Coronary artery (tissue), 2 donors: ENCODE measurements around the gene DENND5B.
"Not testable (repeated sequence)": the region's sequence is repeated elsewhere in the genome, so short reads cannot be mapped to it uniquely, and the experiment has no call there.

Source experiments
- DNase-seq: peaks from one replicate; pipeline ENCODE4 v3.0.0-alpha.2; 2017; ENCODE audit warnings: low spot score
- H3K27ac ChIP-seq, 2 donors: fragments of 200-600 bp; sonication (generic); one replicate each; pipeline ENCODE4 v1.5.1; 2016 to 2019
- H3K4me3 ChIP-seq: fragments of 200-600 bp; sonication (generic); 2 replicates; pipeline ENCODE4 v1.5.1; 2016; ENCODE audit warnings: mild to moderate bottlenecking, moderate library complexity
- CTCF ChIP-seq: fragments of 200-600 bp; sonication (generic); IDR thresholded peaks from one replicate; pipeline ENCODE4 v1.5.1; 2019; ENCODE audit warnings: antibody characterized with exemption

The DENND5B gene

GRCh38 chr12:31584782-31585181, 6.2 kb downstream of the DENND5B start:
- Histone ChIP-seq H3K27ac (no peak overlapping the region), H3K4me3 (no peak overlapping the region)
- no peak for TF ChIP-seq CTCF
- no peak for DNase-seq

DNA sequence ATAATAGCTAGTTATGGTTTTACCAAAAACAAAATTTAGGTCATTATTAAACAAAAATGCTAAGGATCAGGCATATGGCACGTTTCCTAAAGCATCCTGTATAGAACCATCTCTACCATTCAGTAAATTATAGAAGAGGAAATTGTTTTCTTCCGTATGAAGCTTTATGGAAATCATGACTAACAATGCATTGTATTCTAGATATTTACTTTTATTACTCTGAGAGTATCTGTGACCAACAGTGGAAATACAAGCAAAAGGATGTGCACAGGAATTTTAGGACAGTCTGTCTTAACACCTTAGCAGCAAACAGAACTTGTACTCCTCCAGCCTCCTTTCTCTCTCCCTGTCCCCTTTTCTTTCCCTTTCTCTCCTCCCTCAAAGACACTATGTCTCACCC, 7.1 kb downstream of the DENND5B start:
- TF ChIP-seq CTCF, result no peak
- H3K27ac ChIP-seq, result no peak overlapping the region
- DNase-seq, result no peak
- H3K4me3 ChIP-seq, result no peak overlapping the region

- no peak for DNase-seq
- no peak for TF ChIP-seq CTCF
- Histone ChIP-seq H3K27ac (no peak overlapping the region), H3K4me3 (no peak overlapping the region)
These were observed 8.8 kb downstream of the DENND5B start for GRCh38 chr12:31582155-31582554.

DNA sequence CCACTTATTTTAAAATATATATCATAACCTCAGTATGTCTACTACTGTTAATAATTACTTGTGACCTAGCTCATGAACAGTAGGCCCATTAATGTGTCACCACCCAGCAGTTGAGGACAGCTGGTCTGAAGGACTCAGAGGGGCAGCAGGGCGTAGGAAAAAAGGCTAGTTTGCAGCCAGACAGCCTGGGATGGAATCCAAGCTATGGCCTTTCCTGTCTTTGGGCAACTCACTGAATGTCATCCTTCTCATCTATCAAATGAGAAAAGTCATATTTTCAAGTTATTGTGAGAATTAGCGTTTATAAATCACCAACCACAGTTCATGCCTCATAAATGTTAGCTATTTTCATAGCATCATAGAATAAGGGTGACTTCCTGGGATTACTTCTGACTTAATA, 12.3 kb downstream of the DENND5B start:
- DNase-seq, result no peak
- no peak for TF ChIP-seq CTCF
- Histone ChIP-seq H3K4me3 (no peak overlapping the region), H3K27ac (no peak overlapping the region)

DNA sequence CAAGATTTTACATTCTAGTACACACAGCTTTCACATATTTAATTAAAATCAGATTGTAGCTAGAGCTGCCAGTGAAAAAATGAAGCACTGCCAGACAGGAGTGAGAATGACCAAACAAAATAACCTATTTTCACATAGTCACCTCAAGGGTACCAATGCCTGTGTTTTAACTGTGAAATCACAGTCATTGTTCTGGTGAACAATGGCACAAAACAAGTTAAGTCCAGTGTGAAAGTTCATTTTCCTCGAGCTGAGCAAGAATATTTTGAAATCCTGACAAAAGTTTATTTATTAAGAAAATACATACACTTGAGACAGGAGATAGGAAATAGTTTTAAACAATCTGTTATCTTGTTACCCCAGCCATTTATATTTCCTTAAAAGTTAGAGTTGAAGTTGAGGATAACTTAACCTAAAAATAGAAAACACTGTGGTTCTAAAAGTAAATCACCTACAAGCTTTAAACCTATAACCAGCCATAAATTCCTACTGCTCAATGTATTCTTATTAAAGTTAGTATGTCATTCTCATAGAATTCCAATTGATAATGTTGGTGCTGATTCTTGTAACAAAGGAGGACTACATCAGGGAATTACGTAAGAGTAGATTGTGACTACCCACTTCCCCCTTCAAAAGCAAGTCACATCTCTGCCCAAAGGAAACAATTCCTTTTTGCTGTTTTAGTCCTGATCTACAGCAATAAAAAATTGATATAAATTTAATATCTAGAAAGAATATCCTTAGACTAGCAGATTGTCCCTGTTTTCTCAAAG, 15.9 kb downstream of the DENND5B start:
- H3K27ac ChIP-seq, result no peak overlapping the region
- no peak for DNase-seq
- TF ChIP-seq CTCF, result no peak

DNA sequence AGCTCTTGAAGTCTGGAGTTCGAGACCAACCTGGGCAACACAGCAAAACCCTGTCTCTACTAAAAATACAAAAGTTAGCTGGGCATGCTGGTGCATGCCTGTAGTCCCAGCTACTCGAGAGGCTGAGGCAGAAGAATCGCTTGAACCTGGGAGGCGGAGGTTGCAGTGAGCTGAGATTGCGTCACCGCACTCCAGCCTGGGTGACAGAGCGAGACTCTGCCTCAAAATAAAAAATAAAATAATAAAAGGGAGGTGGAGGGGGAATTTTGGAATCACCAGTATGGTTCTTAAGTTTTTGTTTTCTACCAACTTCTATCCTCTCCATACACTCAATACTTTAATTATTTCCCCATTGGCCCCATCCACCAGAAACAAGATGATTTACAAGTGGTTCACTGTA, 16.6 kb downstream of the DENND5B start:
- not testable (repeated sequence) for DNase-seq, H3K4me3 ChIP-seq, H3K27ac ChIP-seq

More for the DNA sequence above, 15.9 kb downstream of the DENND5B start:
- no peak overlapping the region for H3K4me3 ChIP-seq

- TF ChIP-seq CTCF, result no peak
- Histone ChIP-seq H3K4me3 (no peak overlapping the region), H3K27ac (no peak overlapping the region)
- no peak for DNase-seq
These were observed 17.9 kb downstream of the DENND5B start for GRCh38 chr12:31572900-31573600.
